NCI-H1417 (cell line): Measurements from ENCODE around the gene ZNF467.

Source experiments
- DNase-seq, 3 experiments: peaks; one replicate each; lab custom pipeline; 2025; lab: John Stamatoyannopoulos, UW

Gene ZNF467

DNA sequence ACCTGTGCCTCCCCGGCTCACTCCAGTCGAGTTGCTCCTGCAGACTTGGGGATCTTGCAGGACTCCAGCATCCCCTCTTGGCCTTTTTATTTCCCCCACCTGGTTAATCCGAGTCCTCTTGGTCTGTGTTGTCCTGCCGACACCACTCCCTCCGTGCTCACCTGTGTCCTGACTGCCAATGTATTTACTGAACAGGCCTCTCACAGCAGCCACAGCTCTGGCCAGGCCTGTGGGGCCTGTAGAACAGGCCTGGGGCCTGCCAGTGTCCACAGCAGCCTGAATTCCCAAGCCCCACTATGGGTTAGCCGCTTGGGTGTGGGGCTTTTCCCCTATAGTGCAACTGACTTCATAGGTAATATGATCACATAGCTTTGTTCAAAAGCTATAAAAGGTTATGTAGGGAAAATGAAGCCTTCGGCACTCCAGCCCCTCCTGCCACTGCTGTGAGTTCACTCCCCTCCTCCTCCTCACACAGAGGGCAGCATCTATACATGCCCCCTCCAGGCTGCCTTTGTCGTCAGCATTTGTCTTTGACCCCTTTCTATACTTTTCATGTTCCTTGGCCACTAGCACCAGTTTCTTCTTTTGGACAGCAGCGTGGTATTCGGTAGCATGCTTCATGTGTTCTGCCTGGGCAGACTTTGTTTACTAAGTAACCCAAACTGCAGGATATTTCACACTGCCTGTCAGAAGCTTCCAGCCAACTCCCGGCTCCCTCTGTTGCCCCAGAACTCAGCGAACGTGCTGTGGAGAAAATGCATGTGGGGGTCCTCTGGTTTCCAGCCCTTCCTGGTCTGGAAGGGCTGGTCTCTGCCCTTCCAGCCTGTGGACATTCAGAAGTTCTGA is 46.1 kb downstream of the ZNF467 start:
- DNase-seq: no peak

DNA sequence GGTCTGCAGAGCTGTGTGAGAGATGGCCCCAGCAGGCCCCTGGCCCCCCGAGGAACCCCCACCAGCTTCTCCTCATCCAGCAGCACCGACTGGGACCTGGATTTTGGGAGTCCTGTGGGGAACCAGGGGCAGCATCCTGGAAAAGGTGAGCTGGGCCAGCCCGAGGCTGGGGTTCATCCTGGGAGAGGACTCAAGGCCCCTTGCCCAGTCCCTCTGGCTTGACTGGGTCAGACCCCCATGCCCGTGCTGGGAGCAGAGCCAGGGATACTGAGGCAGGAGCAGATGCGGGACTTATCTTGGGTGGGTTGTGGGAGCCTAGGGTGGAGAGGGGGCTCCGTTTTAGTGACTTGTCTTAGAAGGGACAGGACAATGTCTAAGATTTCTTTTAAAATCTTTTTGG is 47.5 kb downstream of the ZNF467 start:
- DNase-seq: no peak

GRCh38 chr7:149725426-149725821 is 48.0 kb downstream of the ZNF467 start:
- no peak for DNase-seq

- no peak for DNase-seq
Measured at GRCh38 chr7:149724661-149725425, 48.5 kb downstream of the ZNF467 start.

DNA sequence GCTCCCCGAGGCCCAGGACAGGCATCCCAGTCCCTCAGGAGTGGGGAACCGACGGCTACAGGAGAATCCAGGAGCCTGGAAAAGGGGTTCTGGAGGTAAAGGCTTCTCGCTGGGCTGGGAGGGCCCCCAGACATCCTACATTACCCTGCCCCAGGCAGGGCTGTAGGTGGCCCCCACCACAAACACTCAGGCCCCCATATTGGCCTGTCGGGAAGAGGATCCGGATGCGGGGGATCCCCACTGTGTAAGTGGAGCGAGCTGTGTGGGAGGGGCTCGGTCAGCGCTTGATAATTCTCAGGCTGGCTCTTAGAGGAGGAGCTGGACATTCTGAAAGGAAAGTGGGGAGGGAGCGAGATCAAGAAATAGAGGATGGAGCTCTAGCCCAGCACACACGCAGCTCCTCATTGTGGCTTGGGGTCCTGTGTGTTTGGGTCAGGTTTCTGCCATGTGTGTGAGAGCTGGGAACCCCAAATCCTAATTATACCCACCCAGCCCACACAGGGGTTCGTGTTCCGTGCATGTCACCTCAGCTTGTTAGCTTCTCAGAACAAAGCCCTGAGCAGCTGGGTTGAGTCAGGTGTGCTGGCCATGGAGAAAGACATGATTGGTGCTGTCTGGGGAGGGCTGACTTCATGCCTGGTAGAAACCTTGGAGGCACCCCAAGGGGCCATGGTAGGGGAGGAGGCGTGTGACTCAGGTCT is 49.4 kb downstream of the ZNF467 start:
- no peak for DNase-seq

- no peak for DNase-seq
Measured at GRCh38 chr7:149723082-149723767, 50.2 kb downstream of the ZNF467 start.

DNA sequence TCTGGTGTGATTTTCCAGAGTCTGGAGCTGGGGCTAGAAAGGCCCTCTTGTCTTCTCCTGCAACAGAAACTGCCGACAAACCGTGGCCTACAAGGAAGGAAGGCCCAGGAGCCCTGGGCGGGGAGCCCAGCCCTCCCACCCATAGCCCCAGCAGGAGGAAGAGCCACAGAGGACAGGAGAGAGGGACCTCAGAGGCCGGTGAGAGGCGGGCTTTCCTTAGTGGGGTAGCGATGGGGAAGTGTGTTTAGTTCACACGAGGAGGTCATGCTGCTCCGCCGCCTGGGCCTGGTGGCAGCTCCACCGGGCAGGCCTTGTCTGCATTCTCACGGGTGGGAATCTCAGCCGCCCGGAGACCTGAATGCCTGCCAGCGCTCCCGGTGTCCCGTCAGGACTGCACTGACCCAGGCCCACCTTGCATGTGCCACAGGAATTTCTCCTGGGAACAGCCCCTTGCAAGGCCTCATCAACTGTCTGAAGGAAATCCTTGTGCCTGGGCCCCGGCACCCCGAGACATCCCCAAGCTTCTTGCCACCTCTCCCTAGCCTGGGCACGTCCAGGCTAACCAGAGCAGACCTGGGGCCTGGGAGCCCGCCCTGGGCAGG is 50.9 kb downstream of the ZNF467 start:
- no peak for DNase-seq

DNA sequence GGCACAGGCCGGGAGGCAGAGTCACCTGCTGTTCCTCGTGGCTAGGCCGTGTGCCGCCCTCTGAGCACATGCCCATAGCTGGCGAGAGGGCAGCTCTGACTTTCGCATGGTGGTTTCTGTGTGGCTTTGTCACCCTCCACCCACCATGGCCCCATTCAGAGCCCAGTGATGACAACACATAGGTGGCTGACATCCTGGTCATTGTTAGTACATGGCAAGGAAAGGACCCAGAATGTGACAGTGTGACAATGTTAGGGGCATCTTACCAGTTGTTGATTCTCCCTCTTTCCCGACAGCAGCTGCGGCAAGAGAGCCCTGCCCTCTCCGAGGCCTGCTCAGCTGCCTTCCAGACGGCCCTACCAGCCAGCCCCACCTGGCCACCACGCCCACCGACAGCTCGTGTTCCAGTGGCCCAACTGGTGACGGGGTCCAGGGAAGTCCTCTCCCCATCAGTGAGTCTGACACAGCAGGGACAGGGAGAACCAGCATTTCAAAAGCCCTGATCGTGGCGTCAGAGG is 52.2 kb downstream of the ZNF467 start:
- no peak for DNase-seq

DNA sequence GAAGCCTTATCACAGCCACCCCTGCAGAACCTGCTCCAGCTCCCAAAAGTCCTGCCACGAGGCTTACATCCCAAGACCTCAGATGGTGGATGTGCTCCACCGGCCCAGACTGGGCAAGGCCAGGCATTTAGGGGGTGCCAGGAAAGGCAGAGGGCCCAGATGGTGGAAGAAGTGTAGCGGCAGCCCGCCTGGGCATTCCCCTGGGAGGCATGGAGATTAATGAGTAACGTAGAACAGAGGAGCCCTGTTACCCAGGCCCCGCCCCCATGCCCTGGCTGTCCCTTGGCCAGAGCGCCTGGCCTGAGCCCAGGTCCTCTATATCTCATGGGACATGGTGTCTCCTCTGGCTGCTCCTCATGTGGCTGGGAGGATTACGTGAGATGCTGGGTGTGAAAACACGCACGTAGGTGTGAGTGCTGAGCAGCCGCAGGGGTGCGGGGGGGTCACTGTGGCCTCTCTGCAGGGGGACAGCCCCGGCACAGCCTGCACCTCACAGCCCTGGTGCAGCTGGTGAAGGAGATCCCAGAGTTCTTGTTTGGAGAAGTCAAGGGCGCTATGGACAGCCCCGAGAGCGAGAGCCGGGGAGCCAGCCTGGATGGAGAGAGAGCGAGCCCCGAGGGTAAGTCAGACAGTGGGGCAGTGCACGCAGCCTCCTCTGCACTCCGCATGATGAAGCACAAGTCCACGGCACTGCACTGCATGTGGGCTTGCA is 52.9 kb downstream of the ZNF467 start:
- no peak for DNase-seq

- no peak for DNase-seq
Measured at GRCh38 chr7:149719912-149720335, 53.5 kb downstream of the ZNF467 start.

DNA sequence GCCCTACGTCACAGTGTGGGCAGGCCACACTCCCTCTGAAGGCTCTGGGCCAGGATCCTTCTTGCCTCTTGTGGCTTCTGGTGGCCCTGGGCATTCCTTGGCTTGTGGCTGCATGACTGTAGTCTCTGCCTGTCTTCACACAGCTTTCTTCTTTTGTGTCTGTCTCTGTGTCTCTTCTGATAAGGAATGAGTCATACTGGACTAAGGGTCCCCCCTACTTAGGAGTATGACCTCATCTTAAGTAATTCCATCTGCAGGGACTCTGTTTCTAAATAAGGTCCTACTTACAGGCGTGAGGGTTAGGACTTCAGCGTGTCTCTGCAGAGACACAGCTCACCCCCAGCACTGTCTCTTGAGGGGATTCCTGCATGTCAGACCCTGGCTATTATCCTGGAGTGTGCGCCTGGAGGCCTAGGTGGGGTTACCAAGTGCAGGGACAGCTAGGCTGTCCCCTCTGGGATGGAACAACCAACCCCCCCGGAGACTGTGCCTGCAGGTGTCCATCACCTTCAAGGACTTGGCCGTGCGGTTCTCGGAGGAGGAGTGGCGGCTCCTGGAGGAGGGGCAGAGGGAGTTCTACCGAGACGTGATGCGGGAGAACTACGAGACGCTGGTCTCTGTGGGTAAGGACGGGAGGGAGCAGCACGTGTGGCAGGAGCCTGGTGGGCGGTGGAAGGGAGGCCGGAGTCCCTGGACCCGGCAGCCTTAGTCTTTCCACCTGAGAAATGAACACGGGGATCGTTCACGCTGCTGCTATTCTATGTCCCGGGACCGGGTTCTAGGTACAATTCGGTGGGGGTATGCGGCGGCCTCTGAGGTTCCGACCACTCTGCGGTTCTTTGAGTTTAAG is 54.1 kb downstream of the ZNF467 start:
- DNase-seq: no peak

DNA sequence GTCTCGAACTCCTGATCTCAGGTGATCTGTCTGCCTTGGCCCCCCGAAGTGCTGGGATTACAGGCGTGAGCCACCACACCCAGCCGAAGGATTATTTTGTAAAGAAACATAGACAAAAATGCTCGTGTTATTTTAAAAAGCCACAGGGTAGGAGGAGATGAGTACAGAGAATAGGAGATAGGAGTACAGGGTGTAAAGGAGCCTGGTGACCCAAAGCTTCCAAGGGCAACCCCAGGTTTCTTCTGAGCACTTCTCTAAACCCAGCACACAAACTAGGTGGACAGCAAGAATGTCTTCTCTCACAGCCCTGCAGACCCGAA is 54.7 kb downstream of the ZNF467 start:
- no peak for DNase-seq

- DNase-seq: no peak
Measured at GRCh38 chr7:149717481-149717880, 55.9 kb downstream of the ZNF467 start.

GRCh38 chr7:149716932-149717307 is 56.5 kb downstream of the ZNF467 start:
- no peak for DNase-seq

DNA sequence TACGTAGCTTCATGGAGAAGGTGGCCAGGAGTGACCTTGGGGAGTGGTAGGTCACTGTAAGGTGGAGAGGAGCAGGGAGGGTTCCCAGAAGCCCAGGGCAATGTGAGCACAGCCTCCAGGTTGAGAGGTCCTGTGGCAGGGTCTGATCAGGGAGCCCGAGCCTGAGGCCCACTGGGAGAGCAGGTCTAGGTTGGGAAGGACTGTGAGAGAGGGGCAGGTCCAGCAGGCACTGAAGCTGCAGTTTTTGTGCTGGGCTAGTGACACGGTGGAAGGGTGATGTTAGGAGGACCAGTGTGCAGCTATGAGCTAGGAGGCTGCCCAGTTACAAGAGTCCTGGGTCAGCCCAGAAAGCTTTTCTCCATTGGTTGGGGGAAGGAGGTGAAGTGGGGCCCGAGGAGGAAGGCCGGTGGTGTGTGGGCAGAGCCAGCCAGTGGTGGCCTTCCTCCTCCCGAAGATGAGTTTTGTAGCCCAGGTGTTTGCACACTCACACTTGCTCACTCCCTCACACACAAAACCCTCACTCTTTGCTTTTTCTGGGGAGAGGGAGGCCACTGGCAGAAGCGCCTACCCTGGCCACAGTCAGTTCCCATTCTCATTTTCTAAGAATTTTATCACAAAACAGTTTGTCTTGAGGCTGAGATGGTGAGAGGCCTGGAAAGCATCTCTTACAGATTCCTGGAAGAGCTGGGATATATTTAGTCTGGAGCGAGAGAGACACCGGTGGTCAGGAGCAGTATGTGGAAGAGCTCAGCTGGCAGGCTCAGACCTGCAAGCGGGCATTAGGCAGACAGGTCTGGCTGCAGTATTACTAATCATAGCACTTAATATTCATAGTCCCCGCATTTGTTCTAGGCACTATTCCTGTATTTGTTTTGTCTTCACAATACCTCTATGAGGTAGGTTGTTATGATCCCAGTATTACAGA is 57.1 kb downstream of the ZNF467 start:
- peak in 1 of 3 experiments; percentile 7 for DNase-seq

- DNase-seq: peak in 2 of 3 experiments; percentile 44 to 50
Measured at GRCh38 chr7:149715476-149715875, 57.9 kb downstream of the ZNF467 start.

- no peak for DNase-seq
Measured at GRCh38 chr7:149714910-149715471, 58.4 kb downstream of the ZNF467 start.
